ENCODE results near the gene ALDH1A3.

The ALDH1A3 gene

DNA sequence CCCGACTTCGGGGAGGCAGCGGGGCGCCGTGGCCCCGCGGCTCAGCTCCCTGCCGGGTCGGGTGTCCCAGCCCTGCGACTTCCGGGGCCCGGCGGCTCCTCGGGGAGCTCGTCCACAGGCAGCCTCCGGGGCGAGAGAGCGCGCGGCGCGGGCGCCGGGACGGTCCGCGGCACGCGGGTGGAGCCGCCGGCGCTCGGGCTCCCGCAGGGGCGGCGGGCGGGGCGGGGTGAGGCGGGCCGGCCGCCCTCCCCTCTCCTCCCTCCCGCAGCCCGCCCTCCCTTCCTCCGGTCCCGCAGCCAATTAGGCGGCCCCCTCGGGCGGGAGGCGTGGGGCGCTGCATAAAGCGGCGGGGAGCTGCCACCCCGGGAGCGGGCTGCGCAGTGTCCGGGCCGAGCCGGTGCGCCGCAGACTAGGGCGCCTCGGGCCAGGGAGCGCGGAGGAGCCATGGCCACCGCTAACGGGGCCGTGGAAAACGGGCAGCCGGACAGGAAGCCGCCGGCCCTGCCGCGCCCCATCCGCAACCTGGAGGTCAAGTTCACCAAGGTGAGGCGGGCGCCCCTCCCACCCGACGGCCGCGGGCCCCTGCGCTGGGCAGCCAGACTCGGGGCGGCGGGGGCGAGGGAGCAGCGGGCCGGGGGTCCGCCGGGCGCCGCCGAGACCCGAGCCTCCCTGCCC lies at the start of gene ALDH1A3:
Gene ALDH1A3 (plus strand): TSS at position 368 of the 675 bp plus-strand sequence. CDS start 77 bp downstream, at position 445.
- peak within 1 kb of the TSS; percentile 38 for H3K4me3 ChIP-seq (ENCODE audit: low read depth, low read length)
- TF ChIP-seq, protein P1, sequence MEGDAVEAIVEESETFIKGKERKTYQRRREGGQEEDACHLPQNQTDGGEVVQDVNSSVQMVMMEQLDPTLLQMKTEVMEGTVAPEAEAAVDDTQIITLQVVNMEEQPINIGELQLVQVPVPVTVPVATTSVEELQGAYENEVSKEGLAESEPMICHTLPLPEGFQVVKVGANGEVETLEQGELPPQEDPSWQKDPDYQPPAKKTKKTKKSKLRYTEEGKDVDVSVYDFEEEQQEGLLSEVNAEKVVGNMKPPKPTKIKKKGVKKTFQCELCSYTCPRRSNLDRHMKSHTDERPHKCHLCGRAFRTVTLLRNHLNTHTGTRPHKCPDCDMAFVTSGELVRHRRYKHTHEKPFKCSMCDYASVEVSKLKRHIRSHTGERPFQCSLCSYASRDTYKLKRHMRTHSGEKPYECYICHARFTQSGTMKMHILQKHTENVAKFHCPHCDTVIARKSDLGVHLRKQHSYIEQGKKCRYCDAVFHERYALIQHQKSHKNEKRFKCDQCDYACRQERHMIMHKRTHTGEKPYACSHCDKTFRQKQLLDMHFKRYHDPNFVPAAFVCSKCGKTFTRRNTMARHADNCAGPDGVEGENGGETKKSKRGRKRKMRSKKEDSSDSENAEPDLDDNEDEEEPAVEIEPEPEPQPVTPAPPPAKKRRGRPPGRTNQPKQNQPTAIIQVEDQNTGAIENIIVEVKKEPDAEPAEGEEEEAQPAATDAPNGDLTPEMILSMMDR (conservative IDR thresholded peaks at IDR 0.05; ENCODE audit: low read depth, low read length), result no peak
- peak; percentile 13 for DNase-seq (ENCODE audit: low read depth)

DNA sequence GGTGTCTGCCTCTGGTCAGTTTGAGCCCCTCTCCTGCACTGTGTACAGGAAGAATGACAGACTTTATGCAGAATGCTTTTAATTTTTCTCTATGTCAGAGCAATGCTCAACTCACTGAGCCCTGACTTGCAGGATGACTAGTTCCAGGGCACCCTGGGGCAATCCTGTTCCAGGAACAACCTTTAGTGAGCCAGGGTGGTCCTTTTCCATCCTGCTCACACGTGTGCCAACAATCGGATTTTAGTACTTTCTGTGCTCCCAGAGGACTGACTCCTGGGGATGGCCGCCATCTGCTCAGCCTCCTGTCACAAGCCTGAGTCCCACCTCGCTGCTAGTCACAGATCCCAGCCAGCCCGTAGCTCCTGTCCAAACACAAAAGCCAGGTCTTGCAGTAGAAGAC lies 48.2 kb upstream of the ALDH1A3 start:
- TF ChIP-seq, protein P1 (conservative IDR thresholded peaks at IDR 0.05; ENCODE audit: low read depth, low read length), result no peak
- no peak for DNase-seq (ENCODE audit: low read depth)
- no peak overlapping the region for H3K4me3 ChIP-seq (ENCODE audit: low read depth, low read length)

DNA sequence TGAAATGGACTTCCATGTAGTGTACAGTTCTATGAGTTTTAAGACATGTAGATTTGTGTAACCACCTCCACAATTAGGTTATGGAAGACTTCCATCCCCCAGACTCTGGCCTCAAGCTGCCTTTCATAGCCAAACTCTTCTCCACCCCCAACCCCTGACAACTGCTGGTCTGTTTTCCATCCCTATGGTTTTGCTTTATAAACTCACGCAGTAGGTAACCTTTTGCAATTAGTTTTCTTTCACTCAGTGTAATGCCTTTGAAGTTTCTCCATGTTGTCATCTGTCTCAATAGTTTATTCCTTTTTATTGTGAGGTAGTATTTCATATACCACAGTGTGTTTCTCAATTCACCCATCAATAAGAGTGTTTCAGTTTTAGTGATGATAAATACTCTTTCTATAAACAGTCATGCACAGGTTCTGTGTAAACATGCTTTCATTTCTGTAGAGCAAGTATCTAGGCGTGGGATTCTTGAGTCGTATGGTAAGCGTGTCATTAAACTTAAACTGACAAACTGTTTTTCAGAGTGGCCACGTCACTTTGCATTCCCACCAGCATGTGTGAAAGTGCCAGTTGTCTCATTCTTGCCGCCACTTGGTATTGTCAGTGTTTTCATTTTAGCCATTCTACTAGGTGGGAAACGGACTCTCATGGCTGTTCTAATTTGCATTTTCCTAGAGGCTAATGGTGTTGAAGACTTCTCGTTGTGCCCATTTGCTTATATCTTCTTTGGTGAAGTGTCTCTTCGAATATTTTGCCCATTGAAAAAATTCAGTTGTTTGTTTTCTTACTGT lies 47.3 kb upstream of the ALDH1A3 start:
- DNase-seq (ENCODE audit: low read depth), result no peak
- TF ChIP-seq, protein P1 (conservative IDR thresholded peaks at IDR 0.05; ENCODE audit: low read depth, low read length), result no peak
- H3K4me3 ChIP-seq (ENCODE audit: low read depth, low read length), result no peak overlapping the region

DNA sequence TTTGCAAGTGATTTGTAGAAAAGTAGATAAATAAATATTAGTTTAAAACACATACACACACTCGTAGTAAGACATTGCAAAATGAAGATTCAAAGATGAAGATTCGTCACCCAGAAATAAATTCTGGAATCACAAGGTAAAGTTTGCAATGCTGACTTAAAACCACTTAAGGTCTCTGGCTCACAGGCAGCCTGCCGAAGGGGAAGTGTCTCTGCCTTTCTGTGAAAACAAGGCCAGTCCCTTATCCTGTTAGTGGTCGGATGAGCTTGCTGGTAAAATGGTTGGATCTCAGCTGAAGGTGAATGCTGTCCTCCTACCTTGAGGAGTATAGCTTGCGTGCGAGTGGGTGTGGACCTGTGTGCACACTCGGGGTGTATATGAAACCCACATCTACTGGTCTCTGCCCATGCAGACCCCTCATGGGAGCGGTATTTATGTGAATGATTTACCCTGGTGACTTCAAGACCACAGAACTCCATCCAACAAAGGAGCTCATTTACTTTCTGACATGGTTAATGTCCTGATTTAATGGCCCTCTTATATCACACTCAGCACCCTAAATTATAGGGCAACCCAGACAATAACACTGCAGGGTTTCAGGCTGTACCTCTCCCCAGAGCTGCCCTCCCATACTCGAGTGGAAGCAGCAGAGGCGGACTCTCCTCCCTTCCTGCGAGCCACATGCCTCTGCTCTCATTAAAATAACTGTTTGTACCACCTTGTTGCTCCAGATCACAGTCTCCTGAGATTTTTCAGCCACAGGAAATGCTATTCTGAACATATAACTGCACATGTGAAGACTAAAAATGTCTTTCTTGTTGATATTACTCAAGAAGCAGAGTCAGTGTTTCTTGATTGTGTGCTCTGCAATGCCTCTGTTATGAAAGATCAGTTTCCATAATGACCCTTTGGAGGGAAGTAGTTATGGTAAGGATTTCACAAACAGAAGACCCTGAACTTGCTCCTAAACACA lies 45.9 kb upstream of the ALDH1A3 start:
- H3K4me3 ChIP-seq (ENCODE audit: low read depth, low read length), result no peak overlapping the region
- DNase-seq (ENCODE audit: low read depth), result peak; percentile 11
- TF ChIP-seq, protein P1 (conservative IDR thresholded peaks at IDR 0.05; ENCODE audit: low read depth, low read length), result no peak

DNA sequence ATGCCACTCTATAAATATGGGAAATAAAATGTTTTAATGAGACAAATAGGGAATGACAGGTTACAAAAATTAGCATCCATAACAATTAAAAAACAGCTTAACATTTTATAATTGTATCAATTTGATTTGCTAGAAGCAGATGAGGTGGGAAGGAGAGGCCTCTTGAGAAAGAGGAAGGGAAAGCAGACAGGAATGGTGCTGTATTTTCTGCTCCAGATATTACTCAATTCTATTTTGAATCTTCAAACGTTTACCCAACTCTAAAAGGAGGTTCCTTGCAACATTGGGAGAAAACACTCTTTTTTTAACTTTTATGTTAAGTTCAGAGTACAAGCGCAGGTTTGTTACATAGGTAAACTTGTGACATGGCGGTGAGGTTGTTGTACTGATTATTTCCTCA lies 44.9 kb upstream of the ALDH1A3 start:
- H3K4me3 ChIP-seq (ENCODE audit: low read depth, low read length), result no peak overlapping the region
- no peak for DNase-seq (ENCODE audit: low read depth)
- TF ChIP-seq, protein P1 (conservative IDR thresholded peaks at IDR 0.05; ENCODE audit: low read depth, low read length), result no peak

DNA sequence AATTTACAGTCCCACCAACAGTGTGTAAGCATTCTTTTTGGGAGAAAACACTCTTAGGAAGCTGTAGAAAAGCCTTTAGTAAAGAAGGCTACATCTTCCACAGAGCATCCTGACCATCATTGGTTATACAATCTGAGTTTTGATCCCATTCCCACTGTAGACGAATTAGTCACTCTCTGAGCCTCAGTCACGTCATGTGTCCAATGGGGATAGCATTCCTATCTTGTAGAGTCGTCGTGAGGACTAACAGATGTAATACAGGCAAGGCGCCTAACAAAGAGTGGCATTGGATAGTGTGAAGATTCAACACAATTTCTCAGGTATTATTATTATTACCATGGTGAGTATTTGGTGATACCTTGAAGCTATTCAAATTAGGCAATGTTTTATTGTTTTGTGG lies 44.0 kb upstream of the ALDH1A3 start:
- no peak overlapping the region for H3K4me3 ChIP-seq (ENCODE audit: low read depth, low read length)
- TF ChIP-seq, protein P1 (conservative IDR thresholded peaks at IDR 0.05; ENCODE audit: low read depth, low read length), result no peak
- no peak for DNase-seq (ENCODE audit: low read depth)

All from choroid plexus epithelial cell (primary cell).